Panc1 (cell line): ENCODE results near the gene METTL23. TPM values are rescaled to one million over a fixed set of nuclear protein-coding genes. Genes with fewer than 3 reads are reported as not detected.

Experiments used
- ATAC-seq: fragments of 200-7000 bp; cut with Tn5 transposase; 2 replicates; pipeline ENCODE4 v1.9.1; 2020; ENCODE audit warnings: mild to moderate bottlenecking, moderate library complexity
- BruUV-seq: library from RNA; stranded (reverse); fragments of 400-500 nt; replicated peaks from 2 replicates; lab custom pipeline; 2021; lab: Mats Ljungman, UMichigan
- CTCF ChIA-PET: fragments of 300-600 bp; sonication (Branson Sonifier 250); formaldehyde crosslinking; loops from one replicate; lab custom pipeline; 2022; ENCODE audit warnings: antibody characterized with exemption; lab: Charles Lee
- POLR2A ChIA-PET: fragments of 300-600 bp; sonication (Branson Sonifier 250); formaldehyde crosslinking; loops from one replicate; lab custom pipeline; 2022; ENCODE audit warnings: antibody characterized with exemption; lab: Charles Lee
- DNase-seq: peaks from one replicate; pipeline ENCODE4 v3.0.0-alpha.2; 2010; ENCODE audit warnings: low read depth, low spot score
- H3K27ac ChIP-seq: 2 replicates; pipeline ENCODE4 v1.5.1; 2011; ENCODE audit warnings: mild to moderate bottlenecking, low read length, inconsistent platforms
- H3K27me3 ChIP-seq: fragments of 200-500 bp; sonication (Bioruptor generic); 2 replicates; pipeline ENCODE4 v1.6.0; 2014; ENCODE audit warnings: low read length, inconsistent platforms; ENCODE audit not compliant: control insufficient read depth, insufficient read depth
- H3K36me3 ChIP-seq: fragments of 200-500 bp; sonication (Bioruptor generic); 2 replicates; pipeline ENCODE4 v1.5.1; 2014; ENCODE audit warnings: inconsistent platforms, mild to moderate bottlenecking, low read length, moderate library complexity; ENCODE audit not compliant: control insufficient read depth, insufficient read depth
- H3K4me1 ChIP-seq: 2 replicates; pipeline ENCODE4 v1.5.1; 2011; ENCODE audit warnings: inconsistent platforms, mild to moderate bottlenecking, low read length, moderate library complexity; ENCODE audit not compliant: control insufficient read depth, insufficient read depth
- H3K4me3 ChIP-seq, 2 experiments: 2 replicates each; pipeline ENCODE4 v1.5.1; 2011 to 2012; ENCODE audit warnings: low read depth in 2 of 2, low read length in 2 of 2, mild to moderate bottlenecking in 2 of 2, inconsistent platforms in 1 of 2, moderate library complexity in 1 of 2
- H3K9me3 ChIP-seq: fragments of 200-500 bp; sonication (Bioruptor generic); 2 replicates; pipeline ENCODE4 v1.5.1; 2014; ENCODE audit warnings: low read depth, mild to moderate bottlenecking, inconsistent platforms, low read length, moderate library complexity; ENCODE audit not compliant: control insufficient read depth, insufficient read depth
- CTCF ChIP-seq: fragments of 450-650 bp; IDR thresholded peaks from 2 replicates; pipeline ENCODE4 v1.5.1; 2017; ENCODE audit warnings: mild to moderate bottlenecking
- POLR2AphosphoS5 ChIP-seq: IDR thresholded peaks from 2 replicates; pipeline ENCODE4 v1.6.1; 2012; ENCODE audit warnings: mild to moderate bottlenecking, low read depth, low read length, moderate library complexity
- REST ChIP-seq, 2 experiments: IDR thresholded peaks; 2 replicates each; pipeline ENCODE4 v1.6.1; 2011 to 2012; ENCODE audit warnings: low read depth in 2 of 2, control low read depth in 1 of 2, low read length in 1 of 2, mild to moderate bottlenecking in 1 of 2, moderate library complexity in 1 of 2; ENCODE audit not compliant: insufficient read depth in 1 of 2
- SIN3A ChIP-seq: IDR thresholded peaks from 2 replicates; pipeline ENCODE4 v1.6.1; 2012; ENCODE audit warnings: low read depth, mild to moderate bottlenecking, low read length, moderate library complexity, borderline replicate concordance; ENCODE audit not compliant: insufficient read depth
- TCF7L2 ChIP-seq: IDR thresholded peaks from 2 replicates; pipeline ENCODE4 v1.6.1; 2011; ENCODE audit warnings: mild to moderate bottlenecking, low read depth, low read length, inconsistent platforms
- in situ Hi-C: cut with HindIII; loops from 2 replicates; pipeline ENCODE4 v1.10.0; 2016; ENCODE audit warnings: low sequenced_read_pairs, low pct_unique_long_range_greater_than_20kb
- intact Hi-C: fragments of 100-400 bp; cut with micrococcal nuclease; formaldehyde crosslinking; loops from one replicate; pipeline ENCODE4 v1.10.0; 2022; ENCODE audit not compliant: unreplicated experiment
- total RNA-seq: library from RNA; stranded (reverse); gene quantifications from one replicate; pipeline ENCODE4 v1.2.1, GENCODE V29; 2021; ENCODE audit not compliant: unreplicated experiment

Gene METTL23
- total RNA-seq, 1 experiment from 2014 or later, result 42.8 TPM

GRCh38 chr17:76683011-76683755 lies 43.5 kb upstream of the METTL23 start:
- Histone ChIP-seq H3K4me3 (no peak overlapping the region), H3K4me1 (peaks cover 16% of the 10 kb centered on the region), H3K36me3 (no peaks in the 10 kb centered on the region), H3K9me3 (no peaks in the 10 kb centered on the region), H3K27me3 (no peaks in the 10 kb centered on the region), H3K27ac (no peak overlapping the region)
- CTCF ChIA-PET, result no interaction called here
- in situ Hi-C loops, result no loop called here
- DNase-seq (no peak), ATAC-seq (no peak)
- TF ChIP-seq TCF7L2 (no peak), CTCF (no peak), POLR2AphosphoS5 (no peak), REST (IDR thresholded peaks at IDR 0.05; ENCODE audit: insufficient read depth in 1 of 2, low read depth in 2 of 2, low read length in 1 of 2) (no peak), SIN3A (no peak)
- BruUV-seq, result no TSS peak
- intact Hi-C loops, result no loop called here
- POLR2A ChIA-PET, result no interaction called here

GRCh38 chr17:76683921-76684745 lies 42.5 kb upstream of the METTL23 start:
- Histone ChIP-seq H3K4me3 (no peak overlapping the region), H3K36me3 (no peaks in the 10 kb centered on the region), H3K4me1 (peaks cover 19% of the 10 kb centered on the region), H3K27ac (no peak overlapping the region), H3K27me3 (no peaks in the 10 kb centered on the region), H3K9me3 (no peaks in the 10 kb centered on the region)
- DNase-seq (no peak), ATAC-seq (no peak)
- ChIA-PET POLR2A (interaction anchor here (0.5 kb wide), 1 partner anchor 403 kb away, joined by 3 read pairs; no protein-coding TSS in a partner anchor), CTCF (interaction anchor here (0.6 to 1.2 kb wide), 3 partner anchors 21 to 187 kb away, joined by 3 to 6 read pairs (median 5); no protein-coding TSS in a partner anchor)
- BruUV-seq, result no TSS peak
- TF ChIP-seq SIN3A (no peak), TCF7L2 (no peak), CTCF (no peak), POLR2AphosphoS5 (no peak), REST (IDR thresholded peaks at IDR 0.05; ENCODE audit: insufficient read depth in 1 of 2, low read depth in 2 of 2, low read length in 1 of 2) (no peak)
- intact Hi-C loops, result no loop called here
- in situ Hi-C loops, result no loop called here
